Measurements from ENCODE around the gene DENND4C.

Gene DENND4C

GRCh38 chr9:19405771-19406170, 175.3 kb downstream of the DENND4C start:
- no peak overlapping the region for H3K4me3 ChIP-seq (ENCODE audit: low read depth, low read length)
- no peak for DNase-seq (ENCODE audit: low read depth, low spot score)
- in situ Hi-C loops (cut with HindIII; ENCODE audit: low sequenced_read_pairs): no loop called here
- TF ChIP-seq CTCF (IDR thresholded peaks at IDR 0.05; ENCODE audit: low read depth, low read length): no peak

GRCh38 chr9:19408316-19408692, 177.8 kb downstream of the DENND4C start:
- peak overlapping the region; percentile 62 for H3K4me3 ChIP-seq (ENCODE audit: low read depth, low read length)
- in situ Hi-C loops (cut with HindIII; ENCODE audit: low sequenced_read_pairs): no loop called here
- no peak for TF ChIP-seq CTCF (IDR thresholded peaks at IDR 0.05; ENCODE audit: low read depth, low read length)
- no peak for DNase-seq (ENCODE audit: low read depth, low spot score)

GRCh38 chr9:19408693-19409400, 178.4 kb downstream of the DENND4C start, which contains the start of gene ACER2:
Gene ACER2 (plus strand): TSS chr9:19409009. CDS start chr9:19409085, 76 bp downstream.
- peak; percentile 91 for DNase-seq (ENCODE audit: low read depth, low spot score)
- peak; percentile 30 for TF ChIP-seq CTCF (IDR thresholded peaks at IDR 0.05; ENCODE audit: low read depth, low read length)
- in situ Hi-C loops (cut with HindIII; ENCODE audit: low sequenced_read_pairs): no loop called here
- H3K4me3 ChIP-seq (ENCODE audit: low read depth, low read length): peak within 1 kb of the TSS; percentile 62

DNA sequence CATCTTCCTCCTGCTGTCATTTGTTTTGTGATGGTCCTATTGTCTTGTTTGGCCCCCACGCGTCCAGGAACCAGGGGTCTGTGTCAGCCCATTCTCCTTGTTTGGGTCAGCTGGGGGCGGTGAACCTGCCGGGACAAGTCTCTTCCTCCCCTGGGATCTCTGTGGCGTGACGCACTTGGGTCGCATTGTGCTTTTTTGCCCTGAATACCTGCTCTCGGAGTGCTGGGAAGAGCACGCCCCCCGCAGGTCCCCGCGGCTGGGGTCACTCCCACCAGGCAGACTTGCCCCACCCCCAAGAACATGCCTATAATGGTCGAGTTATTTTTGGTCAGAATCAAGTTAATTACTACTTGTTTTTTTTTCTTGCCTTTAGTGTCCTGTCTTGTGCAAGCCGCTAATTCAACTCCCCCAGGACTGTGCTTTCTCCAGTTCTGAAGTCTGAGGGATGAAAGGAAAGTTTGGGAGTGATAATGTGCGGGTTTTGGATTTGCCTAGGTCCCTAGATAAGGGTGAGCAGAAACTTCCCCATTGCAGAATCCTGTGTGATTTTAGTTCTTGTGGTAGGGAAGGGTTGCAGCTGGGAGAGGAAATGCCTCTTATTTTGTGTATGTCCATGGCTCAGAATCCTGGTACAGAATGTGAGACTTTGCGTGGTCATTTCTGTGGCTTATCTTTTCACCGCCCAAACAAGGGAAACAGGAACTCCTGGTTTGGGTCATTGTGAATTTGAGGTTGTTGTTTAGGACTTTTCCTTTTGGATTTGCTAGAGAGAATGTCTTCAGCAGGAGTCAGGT, 179.1 kb downstream of the DENND4C start:
- DNase-seq (ENCODE audit: low read depth, low spot score): no peak
- no peak for TF ChIP-seq CTCF (IDR thresholded peaks at IDR 0.05; ENCODE audit: low read depth, low read length)
- in situ Hi-C loops (cut with HindIII; ENCODE audit: low sequenced_read_pairs): no loop called here
- peak overlapping the region; percentile 62 for H3K4me3 ChIP-seq (ENCODE audit: low read depth, low read length)

- H3K4me3 ChIP-seq (ENCODE audit: low read depth, low read length): no peak overlapping the region
- no peak for DNase-seq (ENCODE audit: low read depth, low spot score)
- in situ Hi-C loops (cut with HindIII; ENCODE audit: low sequenced_read_pairs): no loop called here
- TF ChIP-seq CTCF (IDR thresholded peaks at IDR 0.05; ENCODE audit: low read depth, low read length): no peak
Observed at GRCh38 chr9:19410195-19410503, 179.7 kb downstream of the DENND4C start.

DNA sequence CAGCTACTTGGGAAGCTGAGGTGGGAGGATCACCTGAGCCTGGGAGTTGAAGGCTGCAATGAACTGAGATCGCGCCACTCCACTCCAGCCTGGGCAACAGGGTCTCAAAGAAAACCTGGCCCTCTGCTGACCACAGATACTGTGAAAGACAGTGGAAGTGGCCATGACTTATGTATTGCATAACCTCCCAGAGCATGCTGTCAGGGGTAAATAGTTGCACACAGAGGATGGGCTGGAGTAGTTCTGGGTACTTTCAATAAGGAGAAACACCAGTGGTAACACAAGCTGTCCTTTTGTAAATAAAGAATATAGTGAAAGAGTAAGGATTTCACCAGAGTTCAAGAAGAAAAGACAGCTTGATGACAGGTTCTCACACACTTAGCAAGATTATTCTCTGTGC, 180.1 kb downstream of the DENND4C start:
- H3K4me3 ChIP-seq (ENCODE audit: low read depth, low read length): no peak overlapping the region
- DNase-seq (ENCODE audit: low read depth, low spot score): no peak
- no peak for TF ChIP-seq CTCF (IDR thresholded peaks at IDR 0.05; ENCODE audit: low read depth, low read length)
- in situ Hi-C loops (cut with HindIII; ENCODE audit: low sequenced_read_pairs): no loop called here
